ENCODE data around the gene QRICH2. TPM values are rescaled to one million over a fixed set of nuclear protein-coding genes. Genes with fewer than 3 reads are reported as not detected.
"Not testable (repeated sequence)": the region's sequence is repeated elsewhere in the genome, so short reads cannot be mapped to it uniquely, and the experiment has no call there.

QRICH2 gene
- total RNA-seq, 1 donor from 2014 or later = 2.1 TPM

DNA sequence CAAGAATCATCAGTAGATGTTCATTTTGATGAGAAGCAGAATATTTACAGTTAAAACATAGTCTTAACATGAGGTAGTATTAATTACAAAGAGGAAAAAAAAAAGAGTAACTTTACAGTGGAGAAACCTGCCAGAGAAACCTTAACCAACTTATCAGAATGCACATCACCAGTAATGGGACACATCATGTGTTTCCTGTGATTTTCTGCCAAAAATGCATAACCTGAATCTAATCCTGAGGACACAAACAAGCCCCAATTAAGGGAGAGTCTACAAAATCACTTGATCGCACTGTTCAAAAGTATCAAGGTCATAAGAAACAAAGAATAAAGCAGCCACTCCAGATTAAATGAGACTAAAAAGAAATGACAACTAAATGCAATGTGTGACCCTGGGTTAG is 18.2 kb upstream of the QRICH2 start:
- DNase-seq = no peak

DNA sequence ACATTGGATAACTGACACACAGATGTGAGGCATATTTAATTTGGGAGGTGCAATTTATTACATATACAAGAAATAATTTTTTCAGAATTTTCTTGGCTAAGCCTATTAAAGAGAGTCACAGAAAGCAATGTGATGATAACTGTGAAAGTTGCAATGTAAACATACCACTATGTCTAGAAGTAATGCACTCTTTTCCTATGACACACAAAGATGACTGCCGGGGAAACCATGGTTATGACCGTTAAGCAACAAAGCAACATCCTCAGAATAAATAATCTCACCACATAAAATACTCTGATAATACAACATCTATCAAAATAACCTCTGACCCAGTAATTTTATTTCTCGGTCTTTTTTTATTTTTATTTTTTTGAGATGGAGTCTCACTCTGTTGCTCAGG is 10.5 kb upstream of the QRICH2 start:
- no peak for DNase-seq

DNA sequence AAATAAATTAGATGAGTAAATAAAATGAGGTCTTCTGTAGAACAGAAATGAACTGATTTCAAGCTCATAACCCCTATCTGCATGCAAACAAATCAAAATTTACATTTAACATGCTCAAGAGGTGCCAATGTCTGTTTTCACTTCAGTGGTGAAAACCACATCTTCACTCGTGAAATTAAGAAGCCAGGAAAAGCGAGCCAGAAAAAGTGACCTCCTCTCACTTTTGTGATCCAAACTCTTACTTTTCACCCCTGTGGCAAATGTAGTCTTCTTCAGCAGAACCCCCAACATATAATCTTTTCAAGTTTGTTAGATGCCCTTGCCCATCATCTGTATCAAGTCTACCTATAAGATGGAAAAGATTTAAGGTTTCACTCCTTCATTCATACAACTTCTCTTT is 9.5 kb upstream of the QRICH2 start:
- no peak for DNase-seq

DNA sequence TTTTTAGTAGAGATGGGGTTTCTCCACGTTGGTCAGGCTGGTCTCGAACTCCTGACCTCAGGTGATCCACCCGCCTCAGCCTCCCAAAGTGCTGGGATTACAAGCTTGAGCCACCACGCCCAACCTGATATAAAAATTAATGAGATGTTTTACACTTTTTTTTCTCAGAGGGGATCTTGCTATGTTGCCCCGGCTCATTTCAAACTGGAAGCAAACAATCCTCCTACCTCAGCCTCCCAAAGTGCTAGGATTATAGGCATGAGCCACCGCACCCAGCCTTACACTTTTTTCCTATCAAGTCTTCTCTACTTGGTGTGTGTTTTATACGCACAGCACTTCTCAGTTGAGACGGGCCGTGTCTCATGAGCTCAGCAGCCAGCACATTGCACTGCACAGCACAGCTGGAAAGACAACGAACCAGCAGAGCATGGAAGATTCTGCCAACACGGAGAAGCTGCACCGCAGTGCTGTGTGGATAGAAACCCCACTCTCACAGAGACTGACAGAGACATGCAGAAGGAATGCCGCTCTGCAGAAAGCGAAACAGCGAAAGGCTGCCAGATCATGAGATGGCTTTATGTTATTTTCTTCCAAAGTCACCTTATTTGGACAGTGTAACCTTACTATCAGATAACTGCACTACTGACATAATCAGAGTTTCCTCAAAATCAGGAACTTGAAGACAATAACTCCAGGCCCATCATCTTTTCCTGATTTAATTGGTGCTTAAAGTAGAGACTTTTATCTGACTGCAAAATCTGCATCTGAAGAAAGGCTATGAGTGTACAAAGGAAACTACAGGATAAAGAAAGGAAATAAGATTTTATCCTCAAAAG is 6.5 kb upstream of the QRICH2 start:
- DNase-seq = no peak

DNA sequence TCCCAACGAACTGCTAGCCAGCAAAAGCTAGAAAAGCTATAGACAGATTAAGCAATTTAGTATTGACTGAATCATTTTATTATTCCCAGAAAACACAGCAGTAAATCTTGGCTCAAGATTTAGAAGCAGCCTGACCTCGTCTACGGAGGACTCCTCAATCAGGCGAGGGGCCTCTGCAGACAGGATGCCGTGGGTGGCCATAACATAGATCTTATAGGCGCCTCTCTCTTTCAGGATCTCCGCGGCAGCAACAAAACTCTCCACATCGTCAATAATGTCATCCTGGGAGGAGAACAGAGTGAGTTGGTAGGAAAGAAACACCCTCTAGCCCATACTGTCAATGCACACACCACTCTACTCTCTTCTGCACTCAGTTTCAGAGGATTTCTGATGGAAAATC is 4.7 kb upstream of the QRICH2 start:
- no peak for DNase-seq

DNA sequence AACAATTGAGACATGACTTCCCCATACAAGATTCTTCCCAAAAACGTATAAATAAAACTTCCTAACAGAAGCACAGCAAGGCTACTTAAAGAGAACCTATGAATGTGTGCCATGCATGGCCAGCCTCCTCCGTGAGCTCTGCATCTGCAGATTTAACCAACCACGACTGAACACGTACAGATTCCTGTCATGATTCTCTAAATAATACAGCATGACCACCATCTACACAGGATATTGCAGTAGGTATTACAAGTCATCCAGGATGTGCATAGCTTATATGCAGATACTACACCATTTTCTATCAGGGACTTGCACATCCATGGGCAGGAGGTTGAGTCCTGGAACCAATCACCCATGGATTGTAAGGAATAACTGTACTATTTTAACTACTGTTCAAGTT is 1.4 kb upstream of the QRICH2 start:
- no peak for DNase-seq

DNA sequence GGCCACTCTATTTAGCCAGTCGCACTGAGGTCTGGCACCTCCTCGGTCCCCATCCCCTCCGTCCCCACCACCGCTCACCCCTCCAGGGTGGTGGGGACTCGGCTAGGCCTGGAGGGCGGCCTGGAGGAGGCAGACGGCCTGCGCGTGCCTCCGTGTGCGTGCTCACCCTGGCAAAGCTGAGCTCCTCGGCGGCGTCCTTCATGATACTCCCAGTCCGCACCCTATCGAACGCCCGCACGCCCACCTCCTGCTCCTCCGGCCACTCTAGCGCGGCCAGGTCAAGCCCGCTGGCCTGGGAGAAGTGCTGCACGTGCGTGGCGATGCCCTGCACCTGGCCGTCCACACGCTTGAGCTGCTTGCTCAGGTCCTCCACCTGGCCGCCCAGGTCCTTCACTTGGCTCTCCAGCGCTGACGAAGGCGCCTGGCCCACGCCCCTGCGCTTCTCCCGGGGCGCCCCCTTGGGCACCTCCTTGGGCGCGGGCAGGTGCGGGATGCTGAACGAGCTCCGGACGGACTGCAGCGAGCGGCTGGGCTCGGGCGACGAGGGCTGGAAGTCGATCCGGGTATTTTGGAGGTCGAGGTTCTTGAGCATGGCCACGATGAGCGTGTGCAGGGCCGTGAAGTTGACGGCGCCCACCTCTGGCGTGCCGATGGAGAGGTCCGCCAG is 644 bp downstream of the QRICH2 start:
- DNase-seq = no peak

DNA sequence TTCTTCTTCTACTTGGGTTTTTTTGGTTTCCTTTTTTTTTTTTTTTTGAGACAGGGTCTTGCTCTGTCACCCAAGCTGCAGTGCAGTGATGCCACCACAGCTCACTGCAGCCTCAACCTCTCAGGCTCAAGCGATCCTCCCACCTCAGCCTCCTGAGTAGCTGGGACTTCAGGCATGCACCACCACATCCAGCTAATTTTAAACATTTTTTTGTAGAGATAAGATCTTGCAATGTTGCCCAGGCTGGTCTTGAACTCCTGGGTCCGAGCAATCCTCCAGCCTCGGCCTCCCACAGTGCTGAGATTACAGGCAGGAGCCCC is 3.0 kb downstream of the QRICH2 start:
- not testable (repeated sequence) for DNase-seq

DNA sequence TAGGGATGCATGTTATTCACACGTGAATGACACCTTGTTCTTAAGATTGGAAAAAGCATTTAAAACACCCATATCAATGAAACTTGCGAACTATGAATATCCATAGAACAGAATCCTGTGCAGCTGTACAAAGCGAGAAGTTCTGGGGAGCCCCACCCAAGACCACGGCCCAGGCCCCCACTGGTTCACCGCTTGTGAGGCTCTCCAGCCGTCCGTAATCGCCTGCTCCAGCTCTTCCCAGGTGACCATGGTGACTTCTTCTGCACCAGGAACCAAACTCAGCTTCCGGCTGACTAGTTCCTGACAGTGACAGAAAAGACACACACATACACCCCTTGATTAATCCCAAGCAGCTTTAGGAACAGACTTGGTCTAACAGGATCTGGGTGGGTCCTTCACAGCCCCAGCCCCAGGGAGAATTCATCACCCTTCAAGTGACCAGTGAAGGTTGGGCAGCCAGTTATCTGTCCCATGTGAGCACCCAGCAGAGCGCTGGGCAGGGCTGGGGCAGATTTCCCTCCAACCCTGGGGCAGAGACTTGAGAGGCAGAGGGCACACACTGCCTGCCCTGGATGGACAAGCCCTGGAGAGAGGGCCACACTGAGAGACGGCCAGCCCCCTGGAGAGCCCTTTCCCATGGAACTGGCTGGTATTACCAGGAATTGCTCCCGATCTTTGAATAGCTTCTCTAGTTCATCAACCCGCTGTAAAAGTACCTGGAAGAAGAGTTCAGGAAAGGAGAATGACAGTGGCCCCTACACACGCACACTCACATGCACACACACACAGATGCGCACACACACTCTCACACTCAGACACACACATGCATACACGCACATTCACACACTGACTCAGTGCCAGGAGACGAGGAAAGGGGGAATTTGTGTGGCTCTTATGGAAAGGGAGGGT is 3.6 kb downstream of the QRICH2 start:
- no peak for DNase-seq

DNA sequence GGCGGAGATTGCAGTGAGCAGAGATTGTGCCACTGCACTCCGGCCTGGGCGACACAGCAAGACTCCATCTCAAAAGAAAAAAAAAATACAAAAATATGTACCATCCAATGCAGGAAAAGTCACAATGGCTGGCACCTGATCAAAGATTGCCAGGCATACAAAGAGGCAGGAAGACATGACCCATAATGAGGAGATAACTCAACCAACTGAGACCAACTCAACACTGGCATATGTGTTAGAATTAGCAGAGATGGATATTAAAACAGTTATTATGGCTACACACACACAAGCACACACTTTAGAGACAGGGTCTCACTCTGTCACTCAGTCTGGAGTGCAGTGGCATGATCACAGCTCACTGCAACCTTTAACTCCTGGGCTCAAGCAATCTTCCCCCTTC is 10.6 kb downstream of the QRICH2 start:
- DNase-seq = no peak

DNA sequence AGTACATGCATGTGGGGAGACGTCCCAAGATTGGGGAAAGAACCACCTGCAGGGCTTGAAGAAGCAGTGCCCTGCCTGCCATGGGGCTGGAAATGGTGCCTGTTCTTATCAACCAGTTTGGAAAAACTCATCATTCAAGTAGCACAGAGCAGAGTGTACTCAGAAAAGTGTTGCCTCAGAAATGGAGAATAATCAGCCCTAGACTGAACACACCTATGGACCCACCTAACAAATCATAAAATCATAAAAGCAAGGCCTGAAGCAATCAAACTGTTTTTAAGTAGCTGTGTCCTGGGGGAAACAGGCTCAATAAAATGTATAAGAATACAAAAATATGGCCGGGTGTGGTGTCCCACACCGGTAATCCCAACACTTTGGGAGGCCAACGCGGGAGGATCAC is 11.2 kb downstream of the QRICH2 start:
- DNase-seq = no peak

DNA sequence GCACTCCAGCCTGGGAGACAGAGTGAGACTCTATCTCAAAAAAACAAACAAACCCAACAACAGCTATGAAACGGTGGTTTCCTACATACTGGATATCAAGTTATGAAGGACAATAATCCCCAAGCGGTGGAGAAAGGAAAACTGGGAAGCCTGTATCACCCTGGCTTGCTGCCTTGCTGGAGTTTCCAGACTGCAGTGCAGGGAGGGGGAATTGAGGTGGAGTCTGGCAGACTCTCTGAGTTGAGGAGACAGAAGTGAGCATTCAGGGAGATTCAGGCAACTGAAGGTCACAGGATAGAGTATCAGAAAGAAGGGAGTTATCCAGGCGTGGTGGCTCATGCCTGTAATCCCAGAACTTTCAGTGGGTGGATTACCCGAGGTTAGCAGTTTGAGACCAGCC is 11.9 kb downstream of the QRICH2 start:
- DNase-seq = no peak

DNA sequence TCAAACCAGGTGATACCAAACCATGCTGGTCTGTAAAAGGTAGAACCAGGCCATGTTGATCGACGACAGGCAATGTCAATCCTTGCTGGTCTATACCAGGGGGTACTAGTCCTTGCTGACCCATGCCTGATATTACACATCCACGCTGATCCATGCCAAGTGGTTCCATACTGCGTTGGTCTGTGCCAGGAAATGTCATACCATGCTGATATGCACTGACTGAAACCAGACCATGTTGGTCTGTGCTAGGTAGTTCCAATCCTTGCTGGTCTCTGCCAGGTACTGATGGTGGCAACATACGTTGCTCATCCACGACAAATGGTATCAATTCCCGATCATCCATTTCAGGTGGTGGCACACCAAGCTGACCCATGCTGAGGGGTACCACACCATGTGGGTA is 15.0 kb downstream of the QRICH2 start:
- no peak for DNase-seq

DNA sequence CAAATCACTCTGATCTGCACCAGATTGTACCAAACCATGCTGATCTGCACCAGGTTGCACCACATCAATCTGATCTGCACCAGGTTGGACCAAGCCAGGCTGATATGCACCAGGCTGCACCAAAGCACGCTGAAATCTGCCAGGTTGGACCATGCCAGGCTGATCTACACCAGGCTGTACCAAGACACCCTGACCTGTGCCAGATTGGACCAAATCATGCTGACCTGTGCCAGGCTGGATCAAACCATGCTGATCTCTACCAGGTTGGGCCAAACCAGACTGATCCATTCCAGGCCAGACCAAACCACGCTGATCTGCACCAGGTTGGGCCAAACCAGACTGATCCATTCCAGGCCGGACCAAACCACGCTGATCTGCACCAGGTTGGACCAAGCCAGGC is 15.5 kb downstream of the QRICH2 start:
- DNase-seq = no peak

DNA sequence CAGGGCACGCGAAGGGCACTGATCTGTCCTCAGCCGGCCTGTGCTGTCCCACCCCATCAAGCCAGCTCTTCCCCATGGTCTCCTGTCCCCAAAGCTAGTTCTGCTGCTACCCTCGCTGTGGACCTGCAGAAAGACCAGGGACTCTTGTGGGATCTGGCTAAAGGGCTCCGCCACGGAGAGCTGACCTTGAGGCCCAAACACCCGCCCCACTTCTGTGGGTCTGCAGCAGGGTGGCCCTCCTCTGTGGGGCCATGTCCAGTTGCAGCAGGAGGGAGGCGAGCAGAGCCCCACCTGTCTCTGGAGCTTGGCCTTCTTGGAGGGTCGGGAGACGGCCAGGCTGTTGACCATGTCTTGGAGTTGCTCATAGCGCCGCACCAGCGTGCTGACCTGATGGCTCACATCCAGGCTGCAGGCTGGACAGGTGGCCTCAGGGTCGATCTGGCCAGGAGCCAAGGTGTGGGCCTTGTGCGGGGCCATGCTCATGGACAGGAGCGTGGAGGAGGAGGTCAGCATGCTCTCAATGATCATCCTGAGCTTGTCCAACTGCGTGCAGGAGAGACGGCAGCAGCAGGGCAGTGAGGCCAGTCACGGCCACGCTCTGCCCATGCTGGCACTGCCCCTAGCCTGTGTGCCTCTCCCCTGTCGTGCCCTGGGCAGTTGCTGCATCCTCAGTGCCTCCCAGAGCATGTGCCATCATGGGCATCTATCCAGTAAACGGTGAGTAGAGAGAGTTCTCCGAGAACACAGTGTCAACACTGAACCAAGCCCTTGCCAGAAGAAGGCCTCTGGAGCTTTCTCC is 26.3 kb downstream of the QRICH2 start:
- DNase-seq = no peak

DNA sequence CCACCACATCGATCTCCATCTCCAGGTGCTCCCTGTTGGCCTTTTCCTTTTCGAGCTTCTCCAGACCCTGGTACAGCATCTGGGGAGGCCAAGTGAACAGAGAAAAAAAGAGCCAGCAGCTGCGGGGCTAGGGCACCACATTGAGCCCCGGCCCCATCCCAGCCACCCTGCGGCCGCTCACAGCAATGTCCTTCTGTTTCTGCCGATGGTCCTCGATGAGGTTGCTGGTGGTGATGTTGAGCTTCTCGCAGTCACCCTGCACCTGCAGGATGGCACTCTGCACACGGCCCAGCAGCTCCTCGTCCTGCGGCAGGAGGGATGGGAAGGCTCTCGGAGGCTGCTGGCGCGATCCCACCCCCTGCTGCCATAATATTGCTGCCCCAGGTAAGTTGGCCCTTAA is 27.4 kb downstream of the QRICH2 start:
- no peak for DNase-seq

DNA sequence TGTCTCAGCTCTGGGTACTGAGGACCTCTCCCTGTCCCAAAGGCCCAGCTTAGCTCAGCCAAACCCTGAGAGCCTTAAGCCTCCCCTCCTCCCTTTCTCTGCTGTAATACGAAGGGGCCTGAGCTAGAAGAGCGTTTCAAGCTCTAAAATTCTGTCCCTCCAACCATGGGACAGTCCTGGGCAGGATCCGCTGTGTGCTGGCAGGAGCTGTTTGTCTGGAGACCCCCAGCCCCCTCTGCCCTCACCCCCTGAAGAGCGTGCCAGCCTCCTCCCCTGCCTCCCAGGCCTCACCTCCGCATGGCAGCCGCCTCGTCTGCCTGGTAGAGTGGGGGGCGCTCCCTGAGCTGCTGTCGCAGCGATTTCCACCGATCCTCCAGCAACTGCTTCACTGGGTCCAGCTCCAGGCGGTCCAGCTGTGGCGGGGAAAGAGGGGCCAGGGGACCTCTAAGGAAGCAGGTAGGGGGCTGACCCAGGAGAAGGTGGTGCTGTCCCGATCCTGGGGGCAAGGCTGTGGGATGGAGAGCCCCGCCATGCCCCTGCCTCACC is 28.3 kb downstream of the QRICH2 start:
- DNase-seq = no peak

DNA sequence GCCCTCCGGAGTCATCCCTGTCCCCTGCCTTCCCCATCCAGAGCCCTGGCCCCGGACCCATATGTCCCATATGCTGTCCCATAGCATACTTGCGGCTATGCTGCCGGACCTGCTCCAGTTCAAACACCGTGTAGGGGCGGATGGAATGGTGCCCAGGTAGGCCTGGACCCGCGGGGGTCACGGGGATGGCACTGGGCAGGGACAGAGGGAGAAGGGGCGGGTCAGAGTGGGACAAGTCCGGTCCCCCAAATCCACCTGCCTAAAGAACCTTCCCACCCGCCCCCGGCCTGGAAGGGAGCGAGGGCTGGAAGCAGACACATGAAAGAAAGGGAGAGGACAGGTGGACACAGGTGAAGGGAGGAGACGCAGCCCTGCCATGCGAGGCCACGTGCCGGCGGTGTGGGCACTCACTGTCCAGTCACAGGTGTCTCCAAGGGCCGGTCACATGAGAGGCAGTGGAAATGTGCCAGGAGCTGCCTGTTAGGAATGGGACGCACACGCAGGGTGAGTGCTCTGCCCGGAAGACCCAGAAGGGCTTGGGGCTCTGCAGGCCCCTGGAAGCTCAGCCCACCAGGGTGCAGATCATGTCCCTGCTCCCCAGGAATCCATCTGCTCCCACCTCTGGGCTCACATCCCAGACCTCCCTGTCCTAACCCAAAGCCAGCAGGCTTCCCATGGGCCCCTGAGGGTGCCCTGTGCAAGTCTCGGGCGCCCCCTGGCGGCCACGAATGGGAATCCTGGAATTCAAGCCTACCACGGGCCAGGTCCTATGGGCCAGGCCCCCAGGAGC is 28.9 kb downstream of the QRICH2 start:
- DNase-seq = peak; percentile 93

DNA sequence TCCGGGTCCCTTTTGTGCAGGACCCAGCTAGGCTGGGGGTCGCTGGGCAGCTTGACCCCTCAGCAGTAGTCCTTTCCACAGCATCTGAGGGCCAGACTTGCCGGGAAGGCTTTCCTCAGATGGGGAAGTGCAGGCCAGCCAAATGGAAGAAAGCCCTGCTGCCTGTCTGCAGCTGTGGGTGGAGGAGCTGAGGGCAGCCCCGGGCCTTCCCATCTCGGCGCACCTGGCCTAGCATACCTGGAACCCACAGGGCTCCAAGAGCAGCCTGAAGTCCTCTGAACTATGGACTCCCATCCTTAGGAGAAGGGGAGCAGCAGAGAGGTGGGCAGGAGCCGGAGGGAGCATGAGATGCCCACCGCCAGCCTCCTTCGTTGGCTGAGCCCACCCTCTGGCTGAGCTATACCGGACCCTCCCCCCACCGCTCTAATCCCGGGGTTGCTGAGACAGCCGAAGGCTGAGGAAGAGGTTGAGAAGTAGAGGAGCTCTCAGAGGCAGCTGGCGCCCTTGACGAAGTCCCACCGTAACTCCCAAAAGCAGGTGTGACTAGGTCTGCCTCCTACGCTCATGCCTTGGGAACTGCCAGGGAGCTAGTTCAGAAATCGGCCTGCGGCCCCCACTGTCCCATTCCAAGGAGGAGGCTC is 29.7 kb downstream of the QRICH2 start:
- DNase-seq = no peak
